ACC112 (cell line): ENCODE measurements around the gene PPM1H.
A peak's percentile ranks its signal among the peaks of the same experiment; 100 is the strongest.
"Not testable (repeated sequence)": the region's sequence is repeated elsewhere in the genome, so short reads cannot be mapped to it uniquely, and the experiment has no call there.

Experiments used
- H2AFZ ChIP-seq: fragments of 200-600 bp; sonication (generic); one replicate; pipeline ENCODE4 v1.6.0; 2017; ENCODE audit warnings: antibody characterized with exemption, low read length; ENCODE audit not compliant: unreplicated experiment
- H3K27ac ChIP-seq: fragments of 200-600 bp; sonication (generic); 2 replicates; pipeline ENCODE4 v1.5.1; 2014; ENCODE audit warnings: low read depth, mild to moderate bottlenecking, antibody characterized with exemption, low read length, moderate library complexity
- H3K27me3 ChIP-seq: fragments of 200-600 bp; sonication (generic); 2 replicates; pipeline ENCODE4 v1.6.1; 2014; ENCODE audit warnings: mild to moderate bottlenecking, antibody characterized with exemption, low read length, moderate library complexity, mixed read lengths; ENCODE audit not compliant: insufficient read depth
- H3K36me3 ChIP-seq: fragments of 200-600 bp; sonication (generic); 2 replicates; pipeline ENCODE4 v1.6.1; 2016; ENCODE audit warnings: mild to moderate bottlenecking, antibody characterized with exemption, low read length, moderate library complexity, mixed read lengths; ENCODE audit not compliant: insufficient read depth
- H3K4me1 ChIP-seq: fragments of 200-600 bp; sonication (generic); one replicate; pipeline ENCODE4 v1.6.1; 2016; ENCODE audit warnings: low read length, mixed read lengths; ENCODE audit not compliant: insufficient read depth, unreplicated experiment, control insufficient read depth
- H3K4me3 ChIP-seq: fragments of 200-600 bp; sonication (generic); 2 replicates; pipeline ENCODE4 v1.5.1; 2014; ENCODE audit warnings: mild to moderate bottlenecking, low read depth, low read length
- H3K79me2 ChIP-seq: fragments of 200-600 bp; sonication (generic); one replicate; pipeline ENCODE4 v1.6.0; 2016; ENCODE audit warnings: low read length; ENCODE audit not compliant: control insufficient read depth, unreplicated experiment, insufficient read depth

PPM1H gene

GRCh38 chr12:62767946-62768345 is 167.0 kb downstream of the PPM1H start:
- no peaks in the 10 kb centered on the region for H3K79me2 ChIP-seq
- H2AFZ ChIP-seq = peak overlapping the region; percentile 58
- peaks cover 22% of the 10 kb centered on the region for H3K4me1 ChIP-seq
- H3K36me3 ChIP-seq = no peaks in the 10 kb centered on the region
- no peak overlapping the region; the same call in 1 of the 2 replicates for H3K4me3 ChIP-seq
- H3K27me3 ChIP-seq = no peaks in the 10 kb centered on the region
- H3K27ac ChIP-seq = peak overlapping the region; percentile 44

GRCh38 chr12:62767496-62767895 is 167.5 kb downstream of the PPM1H start:
- H3K4me1 ChIP-seq = peaks cover 21% of the 10 kb centered on the region
- no peaks in the 10 kb centered on the region for H3K79me2 ChIP-seq
- H3K4me3 ChIP-seq = no peak overlapping the region; the same call in 1 of the 2 replicates
- no peaks in the 10 kb centered on the region for H3K36me3 ChIP-seq
- H2AFZ ChIP-seq = peak overlapping the region; percentile 58
- H3K27me3 ChIP-seq = no peaks in the 10 kb centered on the region
- H3K27ac ChIP-seq = peak overlapping the region; percentile 44

- Histone ChIP-seq H3K27me3 (no peaks in the 10 kb centered on the region), H3K4me1 (peaks cover 29% of the 10 kb centered on the region), H3K36me3 (no peaks in the 10 kb centered on the region), H3K4me3 (no peak overlapping the region), H2AFZ (no peak overlapping the region), H3K27ac (no peak overlapping the region), H3K79me2 (no peaks in the 10 kb centered on the region)
Observed at GRCh38 chr12:62766496-62766895, 168.5 kb downstream of the PPM1H start.

DNA sequence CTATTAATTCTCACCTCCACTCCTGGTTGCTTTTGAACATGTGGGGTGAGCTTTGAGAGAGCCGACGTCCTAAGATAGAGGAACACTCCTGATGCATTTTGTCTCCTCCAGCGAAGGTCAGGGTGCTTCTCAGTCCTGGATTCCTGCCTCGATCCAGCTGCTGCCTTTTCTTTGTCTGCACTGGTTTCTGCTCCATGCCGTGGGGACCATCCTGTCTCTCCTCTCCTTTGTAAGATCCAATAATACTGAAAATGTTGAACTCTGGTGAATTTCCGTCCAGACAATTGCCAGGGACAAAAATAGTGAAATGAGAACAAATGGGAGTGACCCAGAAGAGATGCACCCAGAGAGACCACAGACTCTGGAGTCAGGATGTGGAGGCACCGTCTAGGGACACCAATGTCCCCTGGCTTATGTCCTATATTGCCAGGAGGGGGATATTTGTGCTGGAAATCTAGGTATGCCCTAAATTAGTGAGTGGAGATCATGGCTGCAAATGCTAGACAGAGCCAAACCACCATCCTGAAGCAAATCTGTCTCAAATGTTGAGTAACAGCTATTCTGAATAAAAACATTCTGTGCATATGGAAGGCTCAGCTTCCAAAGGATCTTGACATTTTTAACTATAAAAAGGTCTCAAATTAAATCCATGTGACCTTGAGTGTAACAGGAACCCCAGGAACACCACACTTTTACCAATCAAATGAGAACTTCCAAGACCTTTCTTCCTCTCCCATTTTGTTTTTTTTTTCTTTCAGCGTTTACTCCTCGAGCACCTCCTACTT is 170.9 kb downstream of the PPM1H start:
- H3K4me1 ChIP-seq = peaks cover 37% of the 10 kb centered on the region
- H3K79me2 ChIP-seq = no peaks in the 10 kb centered on the region
- H3K36me3 ChIP-seq = no peaks in the 10 kb centered on the region
- H3K27me3 ChIP-seq = no peaks in the 10 kb centered on the region
- no peak overlapping the region for H3K4me3 ChIP-seq
- no peak overlapping the region for H2AFZ ChIP-seq
- H3K27ac ChIP-seq = no peak overlapping the region

GRCh38 chr12:62763312-62763711 is 171.6 kb downstream of the PPM1H start:
- Histone ChIP-seq H3K36me3 (no peaks in the 10 kb centered on the region), H2AFZ (no peak overlapping the region), H3K27me3 (no peaks in the 10 kb centered on the region), H3K79me2 (no peaks in the 10 kb centered on the region), H3K27ac (no peak overlapping the region), H3K4me1 (peaks cover 38% of the 10 kb centered on the region), H3K4me3 (no peak overlapping the region)

GRCh38 chr12:62762645-62763044 is 172.3 kb downstream of the PPM1H start:
- H2AFZ ChIP-seq = no peak overlapping the region
- H3K27me3 ChIP-seq = no peaks in the 10 kb centered on the region
- H3K36me3 ChIP-seq = no peaks in the 10 kb centered on the region
- no peak overlapping the region for H3K4me3 ChIP-seq
- peaks cover 40% of the 10 kb centered on the region for H3K4me1 ChIP-seq
- H3K27ac ChIP-seq = no peak overlapping the region
- H3K79me2 ChIP-seq = no peaks in the 10 kb centered on the region

GRCh38 chr12:62761658-62762057 is 173.3 kb downstream of the PPM1H start:
- Histone ChIP-seq H3K27ac (peak overlapping the region; percentile 79), H3K36me3 (no peaks in the 10 kb centered on the region), H3K27me3 (no peaks in the 10 kb centered on the region), H3K4me3 (peak overlapping the region; percentile 52; the same call in 1 of the 2 replicates), H3K79me2 (no peaks in the 10 kb centered on the region), H2AFZ (peak overlapping the region; percentile 19), H3K4me1 (peaks cover 32% of the 10 kb centered on the region)

DNA sequence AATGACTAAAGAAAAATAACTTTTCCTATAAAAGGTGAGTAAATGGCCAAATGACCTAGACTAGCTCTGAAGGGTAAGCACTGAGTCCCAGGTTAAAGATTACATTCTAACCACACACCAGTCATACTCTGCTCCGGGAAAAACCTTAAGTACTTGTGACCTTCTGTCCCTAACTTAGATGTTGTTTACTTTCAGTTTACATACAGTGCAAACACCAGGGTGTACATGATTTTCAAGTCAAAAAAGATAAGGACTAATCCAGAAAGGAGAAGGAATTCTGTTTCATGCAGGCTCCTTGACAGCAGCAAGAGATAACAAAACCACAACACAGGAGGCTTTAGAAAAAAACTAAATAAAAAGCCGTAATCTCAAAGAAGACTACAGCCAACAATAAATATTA is 174.2 kb downstream of the PPM1H start:
- Histone ChIP-seq H3K4me3 (peak overlapping the region; percentile 52), H2AFZ (peak overlapping the region; percentile 19), H3K36me3 (no peaks in the 10 kb centered on the region), H3K4me1 (peaks cover 32% of the 10 kb centered on the region), H3K79me2 (no peaks in the 10 kb centered on the region), H3K27me3 (no peaks in the 10 kb centered on the region), H3K27ac (peak overlapping the region; percentile 79)

DNA sequence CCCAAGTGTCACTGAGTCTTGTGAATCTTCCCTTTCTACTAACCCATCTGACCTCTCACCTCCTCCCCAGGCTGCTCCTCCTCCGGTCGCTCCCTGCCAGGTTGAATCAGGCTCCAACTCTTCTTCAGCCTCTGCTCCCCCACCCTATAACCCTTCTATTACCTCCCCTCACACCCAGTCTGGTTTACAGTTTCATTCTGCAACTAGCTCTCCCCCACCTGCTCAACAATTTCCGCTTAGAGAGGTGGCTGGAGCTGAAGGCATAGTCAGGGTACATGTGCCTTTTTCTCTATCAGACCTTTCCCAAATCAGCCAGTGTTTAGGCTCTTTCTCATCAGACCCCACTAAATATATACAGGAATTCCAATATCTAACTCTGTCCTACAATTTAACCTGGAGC is 174.6 kb downstream of the PPM1H start:
- H2AFZ ChIP-seq, H3K36me3 ChIP-seq, H3K79me2 ChIP-seq, H3K27me3 ChIP-seq: not testable (repeated sequence)
- H3K4me1 ChIP-seq = peaks cover 32% of the 10 kb centered on the region
- H3K4me3 ChIP-seq = peak overlapping the region; percentile 52
- H3K27ac ChIP-seq = peak overlapping the region; percentile 79

DNA sequence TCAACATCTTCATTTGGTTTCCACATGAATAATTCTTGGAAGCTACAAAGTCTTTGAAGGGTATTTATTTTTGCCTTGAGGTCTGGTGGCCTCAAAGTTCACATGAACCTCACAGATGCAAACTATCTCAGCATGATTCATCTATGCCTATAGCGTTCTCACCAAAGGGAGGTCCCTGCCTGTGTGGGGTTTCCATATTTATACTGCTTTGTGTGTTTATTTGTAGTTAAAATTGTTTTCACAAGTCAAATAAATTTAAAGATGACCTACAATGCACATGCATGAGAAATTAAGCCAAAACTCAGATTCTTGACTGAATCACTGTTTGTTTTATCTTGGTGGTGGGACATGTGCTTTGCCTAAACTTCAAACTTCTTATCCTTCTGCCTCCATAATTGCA is 176.7 kb downstream of the PPM1H start:
- H3K36me3 ChIP-seq = no peaks in the 10 kb centered on the region
- no peak overlapping the region for H2AFZ ChIP-seq
- no peaks in the 10 kb centered on the region for H3K27me3 ChIP-seq
- H3K79me2 ChIP-seq = no peaks in the 10 kb centered on the region
- peaks cover 32% of the 10 kb centered on the region for H3K4me1 ChIP-seq
- no peak overlapping the region for H3K27ac ChIP-seq
- H3K4me3 ChIP-seq = no peak overlapping the region

DNA sequence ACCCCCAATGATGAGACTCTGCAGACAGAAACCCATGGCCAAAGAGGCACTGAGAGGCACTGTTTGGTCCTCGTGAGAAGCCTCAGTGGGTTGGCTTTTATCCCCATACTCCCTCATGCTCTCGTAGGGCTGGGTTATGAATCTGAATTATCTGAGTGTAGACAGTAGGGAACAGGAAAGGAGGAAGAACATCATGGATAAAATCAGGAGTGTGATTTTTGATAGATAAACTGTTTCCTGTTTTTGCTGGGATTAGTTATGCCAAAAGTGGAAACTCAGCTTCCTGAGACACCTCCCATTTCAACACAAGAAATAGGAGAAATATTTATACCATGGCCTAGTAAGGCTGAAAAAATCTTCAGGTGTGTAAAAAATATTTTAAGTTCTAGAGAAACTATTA is 177.9 kb downstream of the PPM1H start:
- Histone ChIP-seq H3K4me3 (no peak overlapping the region), H3K27me3 (no peaks in the 10 kb centered on the region), H2AFZ (no peak overlapping the region), H3K36me3 (no peaks in the 10 kb centered on the region), H3K4me1 (peaks cover 28% of the 10 kb centered on the region), H3K27ac (no peak overlapping the region), H3K79me2 (no peaks in the 10 kb centered on the region)
